Ovary (tissue), 3 donors: ENCODE data around the gene SLC37A2.

Source experiments
- CTCF ChIP-seq, 3 donors: fragments of 450-650 bp in 2 of 3; fragments of 200-600 bp in 1 of 3; IDR thresholded peaks; one replicate each; pipeline versions ENCODE4 v1.5.1 to v1.8.0; 2016 to 2022; ENCODE audit warnings: antibody characterized with exemption in 3 of 3, mild to moderate bottlenecking in 1 of 3
- EP300 ChIP-seq: sonication (generic); formaldehyde crosslinking; IDR thresholded peaks from one replicate; pipeline ENCODE4 v1.6.1; 2017; ENCODE audit warnings: antibody characterized with exemption
- POLR2A ChIP-seq: fragments of 450-650 bp; IDR thresholded peaks from one replicate; pipeline ENCODE4 v1.6.1; 2017; ENCODE audit warnings: antibody characterized with exemption, mild to moderate bottlenecking, moderate library complexity
- donor health status: DM: no; HTN: no; CAD: no.

- TF ChIP-seq CTCF (IDR thresholded peaks at IDR 0.05) (no peak), POLR2A (no peak), EP300 (no peak)
These were observed 75.9 kb downstream of the SLC37A2 start for GRCh38 chr11:125138966-125139365.
